ENCODE results near the gene MAP6D1.
"Not testable (repeated sequence)": the region's sequence is repeated elsewhere in the genome, so short reads cannot be mapped to it uniquely, and the experiment has no call there.

Gene MAP6D1

GRCh38 chr3:183779896-183780465, 45.4 kb downstream of the MAP6D1 start:
- H3F3A ChIP-seq (ENCODE audit: insufficient read depth, low read length), result no peaks in the 10 kb centered on the region
- no peaks in the 10 kb centered on the region for H3K4me1 ChIP-seq (ENCODE audit: low read length)
- no peaks in the 10 kb centered on the region for H4K20me1 ChIP-seq (ENCODE audit: insufficient read depth, low read length)
- peaks cover 22% of the 10 kb centered on the region for H3K36me3 ChIP-seq (replicated peaks; ENCODE audit: insufficient read depth, low read length)
- H3K27ac ChIP-seq (ENCODE audit: low read length), result no peak overlapping the region
- no peaks in the 10 kb centered on the region for H3K27me3 ChIP-seq (replicated peaks; ENCODE audit: insufficient read depth, low read length)
- no peak for DNase-seq
- no peak overlapping the region for H3K9ac ChIP-seq (ENCODE audit: low read length)
- H3K4me3 ChIP-seq (ENCODE audit: low read length), result no peak overlapping the region
- H2AFZ ChIP-seq (ENCODE audit: low read length), result no peak overlapping the region
- H3K4me2 ChIP-seq (ENCODE audit: low read depth, low read length), result no peak overlapping the region
- TF ChIP-seq EZH2phosphoT487 (IDR thresholded peaks at IDR 0.05; ENCODE audit: low read length) (no peak), EZH2 (optimal IDR thresholded peaks at IDR 0.05; ENCODE audit: low read depth, low read length) (no peak), CTCF (IDR thresholded peaks at IDR 0.05; ENCODE audit: low read length) (no peak)
- no peaks in the 10 kb centered on the region for H3K9me2 ChIP-seq (replicated peaks; ENCODE audit: insufficient read depth, low read length)
- H3K9me3 ChIP-seq (replicated peaks; ENCODE audit: insufficient read depth, low read length), result no peaks in the 10 kb centered on the region
- peaks cover 26% of the 10 kb centered on the region for H3K79me2 ChIP-seq (ENCODE audit: low read length)

- peaks cover 25% of the 10 kb centered on the region for H3K36me3 ChIP-seq (replicated peaks; ENCODE audit: insufficient read depth, low read length)
- H3K79me2 ChIP-seq (ENCODE audit: low read length), result peaks cover 15% of the 10 kb centered on the region; the same call in 1 of the 2 replicates
- no peak overlapping the region for H2AFZ ChIP-seq (ENCODE audit: low read length)
- no peaks in the 10 kb centered on the region for H3K9me2 ChIP-seq (replicated peaks; ENCODE audit: insufficient read depth, low read length)
- H3K4me2 ChIP-seq (ENCODE audit: low read depth, low read length), result no peak overlapping the region
- H3K27me3 ChIP-seq (replicated peaks; ENCODE audit: insufficient read depth, low read length), result no peaks in the 10 kb centered on the region
- H3K9ac ChIP-seq (ENCODE audit: low read length), result no peak overlapping the region
- no peaks in the 10 kb centered on the region for H3K9me3 ChIP-seq (replicated peaks; ENCODE audit: insufficient read depth, low read length)
- no peak overlapping the region for H3K4me3 ChIP-seq (ENCODE audit: low read length)
- H3K27ac ChIP-seq (ENCODE audit: low read length), result no peak overlapping the region
- H4K20me1 ChIP-seq (ENCODE audit: insufficient read depth, low read length), result no peaks in the 10 kb centered on the region
- H3F3A ChIP-seq (ENCODE audit: insufficient read depth, low read length), result no peaks in the 10 kb centered on the region
- no peaks in the 10 kb centered on the region for H3K4me1 ChIP-seq (ENCODE audit: low read length)
- TF ChIP-seq EZH2 (optimal IDR thresholded peaks at IDR 0.05; ENCODE audit: low read depth, low read length) (no peak), EZH2phosphoT487 (IDR thresholded peaks at IDR 0.05; ENCODE audit: low read length) (no peak), CTCF (IDR thresholded peaks at IDR 0.05; ENCODE audit: low read length) (no peak)
- DNase-seq, result no peak
Measured at GRCh38 chr3:183777016-183777618, 48.3 kb downstream of the MAP6D1 start.

GRCh38 chr3:183776451-183776850, 48.9 kb downstream of the MAP6D1 start:
- H4K20me1 ChIP-seq (ENCODE audit: insufficient read depth, low read length); H3K9me2 ChIP-seq (replicated peaks; ENCODE audit: insufficient read depth, low read length); H3K4me2 ChIP-seq (ENCODE audit: low read depth, low read length); DNase-seq; H3K9ac ChIP-seq (ENCODE audit: low read length); H3K4me3 ChIP-seq (ENCODE audit: low read length); H3K4me1 ChIP-seq (ENCODE audit: low read length); H2AFZ ChIP-seq (ENCODE audit: low read length); H3K27me3 ChIP-seq (replicated peaks; ENCODE audit: insufficient read depth, low read length); H3K27ac ChIP-seq (ENCODE audit: low read length); H3K9me3 ChIP-seq (replicated peaks; ENCODE audit: insufficient read depth, low read length); H3F3A ChIP-seq (ENCODE audit: insufficient read depth, low read length): not testable (repeated sequence)
- H3K36me3 ChIP-seq (replicated peaks; ENCODE audit: insufficient read depth, low read length), result peaks cover 24% of the 10 kb centered on the region
- H3K79me2 ChIP-seq (ENCODE audit: low read length), result peaks cover 11% of the 10 kb centered on the region; the same call in 1 of the 2 replicates

GRCh38 chr3:183775781-183776180, 49.6 kb downstream of the MAP6D1 start:
- no peak overlapping the region for H3K4me2 ChIP-seq (ENCODE audit: low read depth, low read length)
- H3K27me3 ChIP-seq (replicated peaks; ENCODE audit: insufficient read depth, low read length), result no peaks in the 10 kb centered on the region
- H4K20me1 ChIP-seq (ENCODE audit: insufficient read depth, low read length), result no peaks in the 10 kb centered on the region
- no peaks in the 10 kb centered on the region for H3K4me1 ChIP-seq (ENCODE audit: low read length)
- H2AFZ ChIP-seq (ENCODE audit: low read length), result no peak overlapping the region
- DNase-seq, result no peak
- TF ChIP-seq EZH2 (optimal IDR thresholded peaks at IDR 0.05; ENCODE audit: low read depth, low read length) (no peak), CTCF (IDR thresholded peaks at IDR 0.05; ENCODE audit: low read length) (no peak), EZH2phosphoT487 (IDR thresholded peaks at IDR 0.05; ENCODE audit: low read length) (no peak)
- H3K4me3 ChIP-seq (ENCODE audit: low read length), result no peak overlapping the region
- H3K27ac ChIP-seq (ENCODE audit: low read length), result no peak overlapping the region
- peaks cover 20% of the 10 kb centered on the region for H3K36me3 ChIP-seq (replicated peaks; ENCODE audit: insufficient read depth, low read length)
- H3K79me2 ChIP-seq (ENCODE audit: low read length), result peaks cover 8% of the 10 kb centered on the region; the same call in 1 of the 2 replicates
- no peaks in the 10 kb centered on the region for H3K9me3 ChIP-seq (replicated peaks; ENCODE audit: insufficient read depth, low read length)
- no peaks in the 10 kb centered on the region for H3F3A ChIP-seq (ENCODE audit: insufficient read depth, low read length)
- no peak overlapping the region for H3K9ac ChIP-seq (ENCODE audit: low read length)
- no peaks in the 10 kb centered on the region for H3K9me2 ChIP-seq (replicated peaks; ENCODE audit: insufficient read depth, low read length)
